Middle frontal gyrus (tissue), 1 donor: ENCODE measurements around the gene RASGEF1C.

Experiments used
- DNase-seq: peaks from one replicate; pipeline ENCODE4 v3.0.0-alpha.2; 2015; ENCODE audit warnings: low spot score; ENCODE audit errors: extremely low spot score

RASGEF1C gene

DNA sequence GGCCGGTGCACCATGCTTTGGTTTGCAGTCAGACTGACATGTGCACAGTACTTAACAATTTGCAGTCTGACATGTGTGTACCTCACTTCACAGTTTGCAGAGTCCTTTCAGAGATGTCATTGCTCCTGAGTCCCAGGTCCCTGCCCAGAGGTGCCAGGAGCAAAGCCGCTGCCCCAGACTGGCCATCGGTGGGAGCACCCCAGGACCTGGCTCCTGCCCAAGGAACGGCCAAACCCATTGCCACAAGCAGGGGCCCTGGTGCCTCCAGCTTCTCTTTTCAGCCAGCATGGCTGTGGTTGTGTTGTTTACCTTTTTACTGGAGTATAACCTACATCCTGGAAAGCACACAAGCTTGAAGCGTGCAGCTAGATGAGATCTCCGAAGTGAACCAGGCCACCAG, 28.6 kb downstream of the RASGEF1C start:
- DNase-seq, result no peak

DNA sequence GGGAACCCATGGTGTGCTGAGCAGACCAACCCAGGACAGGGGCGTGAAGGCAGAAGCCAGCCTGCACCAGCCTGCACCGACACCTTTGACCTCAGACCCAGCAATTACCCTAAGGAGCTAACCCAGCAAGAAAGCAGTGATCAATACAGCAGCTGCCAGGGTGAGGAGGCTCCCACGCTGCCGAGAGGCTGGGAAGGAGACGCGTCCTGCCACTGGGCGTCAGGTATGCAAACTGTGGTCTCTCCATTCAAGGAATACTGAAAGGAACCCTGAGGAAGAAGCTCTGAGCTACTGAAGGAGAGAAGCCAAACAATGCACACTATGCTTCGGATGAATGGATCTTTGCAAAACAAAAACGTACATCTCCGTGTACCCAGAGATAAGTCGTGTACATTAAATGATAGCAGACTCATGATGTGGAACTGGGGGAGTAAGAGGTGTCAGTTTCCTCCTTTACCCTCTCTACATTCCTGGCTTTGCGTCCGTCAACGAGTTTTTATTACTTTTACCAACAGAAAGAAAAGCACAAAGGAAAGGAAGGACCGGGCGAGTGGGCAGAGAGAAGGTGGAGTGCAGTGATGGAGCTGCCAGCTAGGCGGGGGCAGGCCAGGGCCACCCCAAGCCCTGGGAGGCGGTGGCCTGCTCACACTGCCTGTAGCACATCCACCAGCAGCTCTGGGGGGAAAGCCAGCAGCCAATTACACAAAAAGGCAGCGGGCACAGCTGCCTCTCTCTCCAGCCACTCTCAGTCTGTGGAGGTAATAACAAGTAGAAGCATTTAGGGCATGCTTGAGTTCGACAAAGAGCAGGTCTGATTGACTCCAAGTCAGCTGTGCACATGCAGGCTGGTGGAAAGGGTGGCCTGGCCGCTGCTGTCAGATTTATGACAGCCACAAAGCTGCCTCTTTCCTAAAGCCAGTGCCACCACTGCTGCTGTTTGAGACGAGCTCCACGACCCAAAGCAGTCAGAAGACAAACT, 29.3 kb downstream of the RASGEF1C start:
- DNase-seq, result no peak

DNA sequence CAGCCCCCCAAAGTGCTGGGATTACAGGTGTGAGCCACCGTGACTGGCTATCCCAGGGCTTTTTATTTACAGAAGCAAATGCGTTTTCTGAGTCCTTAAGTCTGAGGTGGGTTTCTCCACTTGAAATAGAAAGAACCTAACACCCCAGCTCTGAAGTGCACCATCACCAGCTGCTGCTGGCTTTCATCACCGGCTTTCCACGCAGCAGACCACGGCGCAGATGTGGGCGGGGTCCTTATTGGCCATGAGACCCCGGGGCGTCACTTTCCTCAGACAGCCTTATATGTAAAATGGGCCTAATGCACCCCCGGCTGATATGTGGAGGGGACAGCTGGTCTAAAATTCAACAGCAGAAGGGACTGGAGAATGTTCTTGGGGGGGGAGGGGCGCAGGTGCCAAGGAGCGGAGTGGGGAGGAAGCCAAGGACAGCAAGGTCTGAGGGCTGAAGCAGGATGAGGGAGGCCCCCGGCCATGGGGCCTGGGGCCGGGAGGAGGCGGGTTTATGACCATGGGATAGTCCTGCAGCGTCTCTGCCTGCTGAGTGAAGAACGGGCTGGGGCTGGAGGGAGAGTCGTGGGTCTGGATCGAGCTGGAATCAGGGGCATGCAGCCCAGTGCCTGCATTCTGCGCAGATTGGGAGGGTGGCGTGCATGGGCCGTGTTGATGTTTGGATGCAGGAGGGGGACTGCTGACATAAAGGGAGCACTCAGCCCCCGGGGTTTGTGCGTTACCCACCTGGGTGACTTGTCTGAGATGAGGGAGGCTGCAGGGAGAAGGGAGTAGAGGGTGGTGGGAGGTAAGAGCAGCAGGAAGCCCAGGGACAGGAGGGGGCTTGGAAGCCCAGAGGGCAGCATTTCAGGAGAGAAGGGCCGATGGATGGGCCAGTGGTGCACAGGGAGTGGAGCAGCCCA, 30.2 kb downstream of the RASGEF1C start:
- no peak for DNase-seq

DNA sequence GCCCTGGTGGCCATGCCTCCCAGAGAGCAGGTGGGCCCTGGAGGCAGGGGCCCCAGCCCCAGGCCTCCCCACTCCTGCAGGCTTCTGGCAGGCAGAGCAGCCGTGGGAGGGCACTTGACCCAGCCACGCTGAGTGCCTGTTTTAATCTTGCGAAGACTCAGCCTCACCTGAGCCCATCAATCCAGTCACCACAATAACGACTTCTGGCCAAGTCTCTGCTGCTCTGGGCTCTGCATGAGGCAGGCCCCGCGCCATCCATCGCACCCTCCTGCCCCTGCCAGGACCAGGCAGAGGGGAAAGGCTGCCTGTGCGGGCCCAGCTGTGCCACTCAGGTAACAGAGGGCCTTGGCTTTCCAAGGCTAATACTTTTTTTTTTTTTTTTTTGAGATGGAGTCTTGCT, 32.8 kb downstream of the RASGEF1C start:
- no peak for DNase-seq

DNA sequence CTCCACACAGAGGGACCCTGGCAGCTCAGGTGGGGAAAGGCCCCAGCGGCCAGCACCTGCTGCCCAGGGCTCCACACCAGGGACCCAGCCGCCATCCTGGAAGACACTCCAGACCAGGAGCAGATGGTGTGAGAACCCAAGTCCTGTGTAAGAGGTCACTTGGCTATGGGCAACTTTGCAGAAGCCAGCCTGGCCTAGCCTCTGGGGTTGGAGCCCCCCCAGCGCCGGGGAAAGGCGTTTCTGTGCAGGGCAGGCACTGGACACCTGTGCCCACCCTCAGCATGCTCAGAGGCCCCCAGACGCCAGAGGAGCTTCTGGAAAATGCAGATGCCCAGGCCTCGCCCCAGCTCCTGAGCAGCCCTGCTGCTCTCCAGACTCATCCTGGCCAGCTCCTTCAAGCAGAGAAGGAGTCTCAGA, 34.0 kb downstream of the RASGEF1C start:
- no peak for DNase-seq

DNA sequence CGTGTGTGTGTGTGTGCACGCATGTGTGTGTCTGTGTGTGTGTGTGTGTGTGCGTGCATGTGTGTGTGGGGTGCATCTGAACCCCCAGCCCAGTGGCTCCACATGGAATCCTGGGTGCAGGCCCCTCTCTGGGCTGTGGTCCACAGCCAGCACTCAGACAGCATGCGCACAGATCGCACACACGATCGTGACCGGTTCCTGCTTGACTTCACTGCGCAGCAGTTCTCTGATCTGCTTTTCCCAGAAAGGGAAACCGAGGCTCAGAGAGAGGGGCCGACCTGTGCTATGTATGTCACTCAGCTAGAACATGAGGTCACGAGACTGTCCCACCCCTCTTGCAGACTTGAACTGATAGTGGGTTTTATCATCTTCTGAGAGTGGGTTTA, 34.4 kb downstream of the RASGEF1C start:
- no peak for DNase-seq

DNA sequence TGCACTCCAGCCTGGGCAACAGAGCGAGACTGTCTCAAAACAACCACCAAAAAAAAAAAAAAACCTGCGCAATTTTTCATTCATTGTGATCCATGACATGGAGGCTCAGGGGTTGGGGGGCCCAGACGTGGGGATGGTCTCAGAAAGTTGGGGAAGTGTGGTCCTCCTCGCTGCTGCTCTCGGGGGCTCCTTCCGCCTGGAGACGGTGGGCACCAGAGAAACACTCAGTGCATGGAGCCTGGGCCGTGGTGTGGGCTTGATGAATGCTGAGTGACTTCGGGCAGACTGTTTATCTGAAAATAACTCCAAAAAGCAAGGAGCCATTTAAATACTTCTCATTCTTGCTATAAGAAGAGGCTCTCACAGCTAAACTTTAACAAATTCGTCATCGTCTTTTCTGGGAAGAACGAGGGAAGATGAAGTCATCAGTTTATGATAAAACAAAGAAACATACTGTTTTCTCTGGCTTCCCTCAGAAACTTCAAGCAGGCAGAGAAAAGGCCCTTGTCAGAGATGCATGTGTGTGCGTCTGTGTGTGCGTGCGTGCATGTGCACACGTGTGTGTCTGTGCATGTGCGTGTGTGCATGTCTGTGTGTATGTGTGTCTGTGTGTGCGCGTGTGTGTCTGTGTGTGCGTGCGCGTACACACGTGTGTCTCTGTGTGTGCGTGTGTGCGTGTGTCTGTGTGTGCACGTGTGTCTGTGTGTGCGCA, 35.0 kb downstream of the RASGEF1C start:
- DNase-seq, result peak; percentile 39

DNA sequence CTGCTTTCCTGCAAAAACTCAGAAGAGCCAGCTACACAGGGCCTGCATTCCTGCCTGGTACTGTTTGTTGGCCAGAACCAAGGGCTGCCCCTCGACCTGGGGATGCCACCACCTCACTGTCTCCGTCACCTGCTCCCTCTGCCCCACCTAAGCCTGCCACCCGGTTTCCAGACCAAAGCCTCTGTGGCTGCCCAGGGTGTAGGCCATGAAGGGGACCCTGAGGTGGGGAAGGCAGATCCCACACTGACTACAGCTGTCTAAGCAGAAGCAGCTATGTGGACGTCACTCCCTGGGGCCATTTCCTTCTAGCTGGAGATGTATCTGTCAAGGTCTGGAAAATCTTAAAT, 35.8 kb downstream of the RASGEF1C start:
- DNase-seq, result no peak

DNA sequence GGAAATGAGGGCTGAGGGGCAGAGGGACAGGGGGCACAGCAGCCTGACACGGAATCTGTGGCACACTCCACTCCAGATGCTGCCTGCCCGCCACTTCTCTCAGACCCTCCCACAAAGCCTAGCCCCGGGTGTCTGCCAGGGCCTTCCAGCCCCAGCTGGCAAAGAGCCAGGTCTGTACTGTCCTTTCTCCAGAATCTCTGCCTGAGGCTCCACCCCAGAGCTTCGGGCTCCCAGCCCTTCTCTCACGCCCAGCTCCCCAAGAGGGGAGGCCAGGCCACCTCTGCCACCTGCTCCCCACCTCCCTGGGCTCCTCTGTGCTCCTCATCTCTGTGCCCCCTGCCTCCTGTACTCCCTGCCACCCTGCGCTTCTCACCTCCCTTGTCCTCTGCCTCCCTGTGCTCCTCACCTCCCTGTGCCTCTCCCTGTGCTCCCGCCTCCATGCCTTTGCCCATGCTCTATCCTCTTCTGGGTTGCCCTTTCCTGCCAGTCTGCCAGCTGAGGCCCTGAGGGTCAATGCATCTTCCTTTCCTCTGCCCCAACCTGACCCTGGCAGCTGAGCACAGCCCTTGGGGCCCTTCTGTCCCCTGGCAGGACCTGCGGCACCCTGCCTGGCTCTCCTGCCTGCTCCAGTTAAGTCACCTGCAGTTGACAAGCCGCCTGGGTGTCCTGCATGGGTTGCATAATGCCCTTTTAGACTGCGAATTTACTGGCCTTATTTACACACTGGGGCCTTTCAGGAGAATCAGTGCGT, 36.4 kb downstream of the RASGEF1C start:
- no peak for DNase-seq

DNA sequence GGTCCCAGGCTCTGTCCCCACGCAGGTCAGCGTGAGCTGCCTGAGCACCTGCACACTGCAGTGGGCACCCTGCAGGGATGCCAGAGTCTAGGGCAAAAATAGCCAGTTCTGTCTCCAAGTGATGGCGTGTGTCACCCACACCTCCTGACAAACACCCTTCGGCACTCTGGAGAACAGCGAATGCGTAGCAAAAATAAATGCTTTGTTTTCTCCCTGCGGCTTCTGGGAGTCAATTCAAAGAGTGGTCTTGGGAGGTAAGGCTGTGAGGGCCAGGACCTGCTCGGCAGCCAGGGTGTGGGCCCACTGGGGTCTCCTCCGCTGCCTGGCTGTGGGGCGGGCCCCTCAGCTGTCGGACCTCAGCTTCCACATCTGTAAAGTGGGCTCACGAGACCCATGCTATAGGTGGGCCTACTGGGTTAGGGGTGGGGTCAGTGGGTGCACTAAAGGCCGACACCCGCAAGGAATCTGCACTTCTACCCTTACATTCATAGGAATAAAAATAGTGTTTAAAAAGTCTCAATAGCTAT, 37.4 kb downstream of the RASGEF1C start:
- no peak for DNase-seq

DNA sequence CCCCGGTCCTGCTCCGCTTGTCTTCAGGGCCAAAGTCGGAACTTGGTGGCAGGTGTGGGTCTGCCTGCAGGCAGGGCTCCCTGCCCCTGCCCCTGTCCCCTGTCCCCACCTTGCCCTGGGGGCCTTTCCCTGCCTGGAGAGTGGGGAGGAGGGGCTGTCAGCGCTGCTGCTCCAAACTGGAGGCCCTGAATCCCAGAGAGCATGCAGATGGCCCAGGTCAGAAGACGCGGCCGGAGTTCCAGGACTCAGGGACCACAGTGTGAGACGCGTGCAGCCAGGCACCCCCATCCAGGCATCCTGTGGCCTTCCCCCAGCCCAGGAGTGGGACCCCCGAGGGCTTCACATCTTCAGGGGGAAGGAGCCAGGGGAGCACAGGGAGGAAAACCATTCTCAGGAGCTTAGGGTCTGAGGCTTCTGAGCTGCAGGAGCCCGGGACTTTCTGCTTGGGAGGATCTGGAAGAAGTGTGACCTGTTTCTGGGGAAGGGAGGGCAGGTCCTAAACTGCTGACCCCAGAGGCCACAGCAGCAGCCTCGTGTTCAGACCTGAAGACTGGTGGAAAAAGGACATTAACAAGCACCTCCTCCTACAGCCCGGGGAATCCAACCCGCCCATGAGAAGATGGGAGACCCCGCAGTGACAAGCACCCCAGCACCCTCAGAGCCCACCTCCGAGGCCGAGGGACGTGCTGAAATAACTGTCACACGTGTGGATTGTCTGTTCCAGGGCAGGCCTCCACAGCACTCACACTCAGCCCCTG, 38.0 kb downstream of the RASGEF1C start:
- DNase-seq, result no peak

DNA sequence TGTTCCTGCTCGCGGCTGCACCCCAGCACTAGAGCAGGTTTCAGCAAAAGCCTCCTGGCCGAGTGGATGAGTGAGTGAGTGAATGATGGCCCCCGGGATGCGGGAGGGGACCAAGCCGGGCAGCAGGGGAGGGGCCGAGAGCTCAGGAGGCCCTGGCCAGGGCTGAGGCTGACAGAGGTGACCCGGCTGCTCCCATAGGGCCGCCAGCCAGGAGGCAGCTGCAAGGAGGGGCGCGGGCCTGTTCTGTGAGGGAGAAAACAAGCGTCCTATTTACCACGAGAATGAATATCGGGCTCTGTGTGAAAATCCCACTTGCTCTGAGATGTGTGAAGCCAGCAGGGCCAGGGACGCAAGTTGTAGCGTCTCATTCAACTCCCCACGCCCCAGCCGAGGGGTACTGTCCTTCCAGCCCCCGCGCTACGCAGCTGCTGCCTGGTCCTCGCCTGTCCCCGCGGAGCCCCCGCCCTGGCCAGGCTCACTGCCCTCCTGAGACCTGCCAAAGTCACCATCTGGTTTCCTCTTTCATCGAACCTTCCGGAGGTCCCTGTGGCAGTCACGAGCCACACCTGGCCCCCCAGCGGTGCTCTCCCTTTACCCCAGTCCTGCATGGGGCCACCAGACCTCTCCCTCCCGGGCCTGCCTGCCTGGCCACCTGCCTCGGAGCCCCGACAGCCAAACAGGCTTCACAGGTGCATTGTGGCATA, 38.8 kb downstream of the RASGEF1C start:
- DNase-seq, result peak; percentile 72

DNA sequence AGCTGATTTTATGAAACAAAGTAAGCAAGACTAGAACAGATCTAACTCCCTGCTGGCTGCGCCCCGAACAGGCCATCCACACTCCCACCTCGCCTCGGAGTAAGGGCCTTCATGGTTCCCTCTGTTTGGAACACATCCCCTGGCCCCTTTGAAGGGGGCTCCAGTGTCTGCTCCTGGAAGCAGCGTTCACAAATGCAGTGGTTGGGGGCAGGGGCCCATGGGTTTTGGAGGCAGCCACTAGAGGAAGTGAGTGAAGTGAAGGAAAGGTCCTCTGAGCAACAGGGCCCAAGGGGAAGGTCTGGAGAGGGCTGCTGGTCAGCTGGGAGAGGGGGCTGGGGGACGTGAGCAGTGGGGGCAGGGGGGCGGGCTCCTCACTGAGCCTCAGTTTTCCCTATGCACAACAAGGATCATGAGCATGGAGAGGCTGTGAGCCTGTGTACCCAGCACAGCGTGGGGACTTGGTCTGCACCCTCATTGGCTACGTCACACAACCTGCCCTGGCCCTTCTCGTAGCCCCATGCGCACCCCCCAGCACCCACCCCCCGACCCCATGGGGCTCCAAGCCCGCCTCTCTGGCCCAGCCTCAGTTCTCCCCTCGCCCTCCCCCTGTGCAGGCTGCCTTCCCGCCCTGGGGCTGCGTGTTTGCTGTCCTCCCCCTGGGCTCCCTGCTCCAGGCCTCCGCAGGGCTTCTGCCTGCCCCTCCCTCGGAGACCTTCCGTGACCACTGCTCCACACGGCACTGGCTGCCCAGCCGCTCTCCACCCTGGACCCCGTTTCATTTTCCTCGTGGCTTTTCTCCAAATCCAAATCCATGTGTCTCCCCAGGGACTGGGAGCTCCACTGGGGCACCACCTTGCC, 39.5 kb downstream of the RASGEF1C start:
- no peak for DNase-seq

DNA sequence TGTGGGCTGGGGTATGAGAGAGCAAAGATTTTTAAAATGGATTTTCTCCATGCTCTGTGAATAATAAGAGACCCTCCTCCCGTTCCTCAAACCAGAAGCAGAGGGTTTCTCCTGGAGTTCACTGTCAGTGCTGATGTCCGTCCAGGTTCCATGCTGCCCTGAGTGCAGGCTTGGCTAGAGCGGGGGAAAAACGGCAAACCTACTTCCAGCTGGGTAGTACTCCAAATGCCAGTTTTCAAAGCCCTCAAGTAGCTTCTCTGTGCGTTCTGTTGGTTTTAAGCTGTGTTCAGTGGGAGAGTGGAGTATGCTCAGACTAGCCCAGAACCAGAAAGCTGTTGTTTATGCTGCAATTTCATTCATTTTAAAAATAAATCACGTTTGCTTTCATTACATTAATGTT, 40.3 kb downstream of the RASGEF1C start:
- no peak for DNase-seq

DNA sequence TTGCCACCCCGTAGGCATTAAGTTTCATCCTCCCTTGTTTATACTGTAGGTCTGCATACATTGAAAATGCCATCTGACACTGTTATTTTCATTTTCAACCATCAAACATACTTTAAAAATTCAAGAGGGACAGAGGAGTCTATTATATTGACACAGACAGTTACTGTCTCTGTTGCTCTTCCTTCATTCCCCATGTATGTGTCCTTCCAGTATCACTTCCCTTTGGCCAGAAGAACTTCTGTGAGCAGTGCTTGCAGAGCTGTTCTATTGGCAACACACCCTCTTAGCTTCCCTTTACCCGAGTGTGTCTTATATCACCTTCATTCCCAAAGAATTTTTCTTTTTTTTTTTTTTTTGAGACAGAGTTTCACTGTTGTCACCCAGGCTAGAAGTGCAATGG, 42.8 kb downstream of the RASGEF1C start:
- DNase-seq, result no peak

DNA sequence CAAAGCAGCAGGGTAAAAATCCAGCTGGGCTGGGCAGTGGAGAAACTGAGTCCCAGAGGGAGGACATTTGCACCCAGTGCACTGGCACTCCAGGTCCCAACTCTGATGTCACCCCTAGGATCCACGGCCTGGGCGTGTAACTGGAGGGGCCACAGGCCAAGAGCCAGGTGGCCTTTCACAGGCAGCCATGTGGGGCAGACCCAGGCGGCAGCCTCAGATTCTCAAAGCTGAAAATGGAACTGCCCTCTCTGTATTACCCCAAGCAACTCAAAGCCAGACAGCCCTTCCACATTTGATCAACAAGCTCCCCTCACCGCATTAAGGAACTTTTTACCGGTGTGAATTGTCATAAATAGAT, 46.7 kb downstream of the RASGEF1C start:
- no peak for DNase-seq

DNA sequence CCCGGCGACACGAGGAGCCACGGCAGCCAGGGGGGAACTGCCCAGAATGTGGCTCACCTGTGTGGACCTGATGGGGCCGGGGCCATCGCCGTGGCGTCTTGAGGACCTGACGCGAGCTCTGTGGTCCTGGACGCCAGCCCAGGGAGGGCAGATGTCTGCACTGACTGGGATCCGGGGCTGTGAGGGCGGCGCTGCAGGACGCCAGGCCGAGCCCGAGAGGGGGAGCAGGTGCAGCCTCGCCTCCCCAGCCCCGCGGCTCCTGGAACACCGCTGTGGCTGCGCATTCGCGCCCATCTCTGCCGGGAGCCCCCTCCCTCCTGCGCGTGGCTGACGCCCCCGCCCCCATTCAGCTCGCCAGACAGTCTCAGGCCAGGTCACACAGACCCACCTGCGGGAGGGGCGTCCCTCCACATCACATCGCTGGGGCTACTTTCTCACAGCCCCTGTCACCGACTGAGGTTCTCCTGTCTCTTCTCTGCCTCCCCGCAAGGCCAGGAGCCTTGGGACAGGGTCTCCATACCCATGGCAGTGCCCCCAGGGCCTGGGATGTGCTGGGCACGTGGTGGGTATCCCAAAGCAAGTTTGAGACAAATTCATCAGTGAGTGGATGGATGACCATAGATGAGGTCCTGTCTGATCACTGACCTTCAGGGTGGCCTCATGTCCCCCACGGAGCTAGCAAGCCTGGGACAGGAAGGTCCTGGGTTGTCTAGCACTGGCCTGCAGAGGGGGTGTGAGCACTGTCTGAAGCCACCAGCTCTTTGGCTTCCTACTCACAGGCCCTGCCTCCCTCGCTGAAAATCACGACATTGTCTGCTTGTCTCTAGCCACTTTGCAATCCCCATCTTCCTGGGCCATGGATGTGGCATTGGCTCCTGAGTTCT, 47.3 kb downstream of the RASGEF1C start:
- no peak for DNase-seq
